GM19397 (cell line): Measurements from ENCODE around the gene ASTN2.

ENCODE experiments used
- ATAC-seq: cut with Tn5 transposase; IDR thresholded peaks from one replicate; pipeline ENCODE4 v1.9.1; 2021; ENCODE audit warnings: mild to moderate bottlenecking, moderate library complexity; ENCODE audit not compliant: unreplicated experiment

ASTN2 gene

GRCh38 chr9:116688806-116689485, 725.9 kb downstream of the ASTN2 start:
- no peak for ATAC-seq

- ATAC-seq, result no peak
Observed at GRCh38 chr9:116687754-116688135, 727.1 kb downstream of the ASTN2 start.

- ATAC-seq, result peak; percentile 100
Observed at GRCh38 chr9:116687074-116687753, 727.6 kb downstream of the ASTN2 start, which contains the start of gene TRIM32. TSS of gene TRIM32 (plus strand) at chr9:116687305. CDS start at chr9:116697743, 10,438 bp downstream.

- peak; percentile 40 for ATAC-seq
Observed at GRCh38 chr9:116686693-116687073, 728.2 kb downstream of the ASTN2 start.

GRCh38 chr9:116686135-116686534, 728.7 kb downstream of the ASTN2 start:
- no peak for ATAC-seq

GRCh38 chr9:116685166-116685565, 729.7 kb downstream of the ASTN2 start:
- no peak for ATAC-seq

GRCh38 chr9:116683535-116683934, 731.3 kb downstream of the ASTN2 start:
- no peak for ATAC-seq

GRCh38 chr9:116674210-116674980, 740.5 kb downstream of the ASTN2 start:
- ATAC-seq, result no peak

GRCh38 chr9:116673375-116673774, 741.5 kb downstream of the ASTN2 start:
- no peak for ATAC-seq

GRCh38 chr9:116671605-116672004, 743.3 kb downstream of the ASTN2 start:
- ATAC-seq, result no peak

- ATAC-seq, result no peak
Observed at GRCh38 chr9:116668970-116669695, 745.7 kb downstream of the ASTN2 start.

GRCh38 chr9:116663581-116663980, 751.3 kb downstream of the ASTN2 start:
- ATAC-seq, result no peak

GRCh38 chr9:116662646-116663310, 752.1 kb downstream of the ASTN2 start:
- no peak for ATAC-seq

- ATAC-seq, result peak; percentile 80
Observed at GRCh38 chr9:116661037-116661954, 753.6 kb downstream of the ASTN2 start.

- no peak for ATAC-seq
Observed at GRCh38 chr9:116658265-116658664, 756.6 kb downstream of the ASTN2 start.

GRCh38 chr9:116656977-116657376, 757.9 kb downstream of the ASTN2 start:
- ATAC-seq, result no peak

- ATAC-seq, result no peak
Observed at GRCh38 chr9:116656501-116656971, 758.3 kb downstream of the ASTN2 start.

GRCh38 chr9:116654059-116654355, 760.9 kb downstream of the ASTN2 start:
- ATAC-seq, result no peak

GRCh38 chr9:116653348-116654058, 761.4 kb downstream of the ASTN2 start:
- ATAC-seq, result no peak
